ENCODE measurements around the gene CETP.

DNA sequence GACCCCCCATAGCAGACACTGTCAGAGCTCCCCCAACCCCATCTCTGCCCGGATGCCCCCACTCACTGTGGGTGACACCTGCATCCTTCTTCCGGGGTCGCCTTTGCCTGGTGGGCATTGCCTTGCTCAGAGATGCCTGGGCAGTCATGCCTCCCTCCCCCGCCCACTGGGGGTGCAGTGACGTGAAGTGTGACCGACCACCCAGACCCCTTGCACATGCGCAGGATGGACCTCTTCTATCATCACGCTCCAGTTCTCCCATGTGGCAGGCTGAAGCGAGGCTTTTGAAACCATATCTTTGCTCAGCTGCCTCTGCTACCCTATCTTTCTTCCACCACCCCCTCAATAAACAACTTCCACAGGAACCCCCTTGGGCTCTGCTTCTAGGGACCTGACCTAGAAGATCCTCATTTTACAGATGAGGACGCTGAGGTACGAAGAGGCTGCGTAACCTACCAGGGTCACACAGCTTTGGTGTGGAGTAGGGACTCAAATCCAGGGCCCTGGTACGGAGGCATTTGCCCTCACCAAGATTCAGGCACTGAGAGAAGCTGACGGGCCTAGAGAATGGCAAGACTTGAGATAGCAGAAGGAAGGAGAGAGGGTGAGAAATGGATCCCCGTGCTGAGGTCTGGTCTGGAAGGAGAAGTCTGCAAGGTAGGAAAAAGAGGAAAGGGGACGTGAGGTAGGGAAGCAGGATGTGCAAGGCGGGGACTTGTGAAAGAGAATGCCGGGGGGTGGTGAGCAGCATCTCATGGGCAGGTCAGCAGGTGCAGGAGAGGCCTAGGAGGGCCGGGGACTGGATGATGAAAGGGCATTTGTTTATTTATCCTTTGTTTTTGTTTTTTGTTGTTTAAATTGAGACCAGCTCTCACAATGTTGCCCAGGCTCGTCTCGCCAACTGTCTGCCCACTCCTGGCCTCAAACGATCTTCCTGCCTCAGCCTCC lies 42.0 kb downstream of the CETP start:
- TF ChIP-seq, protein P1, sequence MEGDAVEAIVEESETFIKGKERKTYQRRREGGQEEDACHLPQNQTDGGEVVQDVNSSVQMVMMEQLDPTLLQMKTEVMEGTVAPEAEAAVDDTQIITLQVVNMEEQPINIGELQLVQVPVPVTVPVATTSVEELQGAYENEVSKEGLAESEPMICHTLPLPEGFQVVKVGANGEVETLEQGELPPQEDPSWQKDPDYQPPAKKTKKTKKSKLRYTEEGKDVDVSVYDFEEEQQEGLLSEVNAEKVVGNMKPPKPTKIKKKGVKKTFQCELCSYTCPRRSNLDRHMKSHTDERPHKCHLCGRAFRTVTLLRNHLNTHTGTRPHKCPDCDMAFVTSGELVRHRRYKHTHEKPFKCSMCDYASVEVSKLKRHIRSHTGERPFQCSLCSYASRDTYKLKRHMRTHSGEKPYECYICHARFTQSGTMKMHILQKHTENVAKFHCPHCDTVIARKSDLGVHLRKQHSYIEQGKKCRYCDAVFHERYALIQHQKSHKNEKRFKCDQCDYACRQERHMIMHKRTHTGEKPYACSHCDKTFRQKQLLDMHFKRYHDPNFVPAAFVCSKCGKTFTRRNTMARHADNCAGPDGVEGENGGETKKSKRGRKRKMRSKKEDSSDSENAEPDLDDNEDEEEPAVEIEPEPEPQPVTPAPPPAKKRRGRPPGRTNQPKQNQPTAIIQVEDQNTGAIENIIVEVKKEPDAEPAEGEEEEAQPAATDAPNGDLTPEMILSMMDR (IDR thresholded peaks at IDR 0.05), result no peak
- no peak for TF ChIP-seq POLR2A (IDR thresholded peaks at IDR 0.05)

Measured in esophagus squamous epithelium (tissue), 4 donors.